ENCODE data around the gene RANBP2.

The RANBP2 gene

GRCh38 chr2:108813732-108814131 is 94.5 kb downstream of the RANBP2 start:
- TF ChIP-seq CREB1 (IDR thresholded peaks at IDR 0.05; ENCODE audit: low read depth) (no peak), EP300 (IDR thresholded peaks at IDR 0.05; ENCODE audit: borderline replicate concordance) (no peak), RAD21 (IDR thresholded peaks at IDR 0.05; ENCODE audit: low read depth) (no peak), FOXM1 (IDR thresholded peaks at IDR 0.05; ENCODE audit: borderline replicate concordance, low read depth) (no peak)

GRCh38 chr2:108820482-108820881 is 101.2 kb downstream of the RANBP2 start:
- TF ChIP-seq ZBTB7A (IDR thresholded peaks at IDR 0.05; ENCODE audit: low read depth) = no peak

GRCh38 chr2:108823286-108823685 is 104.0 kb downstream of the RANBP2 start:
- TF ChIP-seq EP300 (IDR thresholded peaks at IDR 0.05; ENCODE audit: borderline replicate concordance) = no peak
- TF ChIP-seq TAF1 (IDR thresholded peaks at IDR 0.05; ENCODE audit: low read depth) = no peak
- TF ChIP-seq USF1 (IDR thresholded peaks at IDR 0.05) = no peak
- TF ChIP-seq CREB1 (IDR thresholded peaks at IDR 0.05; ENCODE audit: low read depth) = no peak
- no peak for TF ChIP-seq ZBTB7A (IDR thresholded peaks at IDR 0.05; ENCODE audit: low read depth)
- no peak for TF ChIP-seq TEAD4 (IDR thresholded peaks at IDR 0.05)
- TF ChIP-seq CEBPB (IDR thresholded peaks at IDR 0.05) = no peak
- no peak for TF ChIP-seq NFIC (IDR thresholded peaks at IDR 0.05)
- TF ChIP-seq EGR1 (IDR thresholded peaks at IDR 0.05) = no peak
- no peak for TF ChIP-seq MAX (IDR thresholded peaks at IDR 0.05)
- TF ChIP-seq REST (IDR thresholded peaks at IDR 0.05; ENCODE audit: low read depth) = no peak
- TF ChIP-seq RAD21 (IDR thresholded peaks at IDR 0.05; ENCODE audit: low read depth) = no peak
- TF ChIP-seq YY1 (IDR thresholded peaks at IDR 0.05; ENCODE audit: low read depth) = no peak
- TF ChIP-seq TCF12 (IDR thresholded peaks at IDR 0.05; ENCODE audit: low read depth) = no peak
- no peak for TF ChIP-seq FOXM1 (IDR thresholded peaks at IDR 0.05; ENCODE audit: borderline replicate concordance, low read depth)

- no peak for TF ChIP-seq FOXM1 (IDR thresholded peaks at IDR 0.05; ENCODE audit: borderline replicate concordance, low read depth)
- TF ChIP-seq ZBTB7A (IDR thresholded peaks at IDR 0.05; ENCODE audit: low read depth) = no peak
- TF ChIP-seq USF1 (IDR thresholded peaks at IDR 0.05) = no peak
- no peak for TF ChIP-seq MAX (IDR thresholded peaks at IDR 0.05)
- TF ChIP-seq RAD21 (IDR thresholded peaks at IDR 0.05; ENCODE audit: low read depth) = no peak
- no peak for TF ChIP-seq TEAD4 (IDR thresholded peaks at IDR 0.05)
- no peak for TF ChIP-seq NFIC (IDR thresholded peaks at IDR 0.05)
- no peak for TF ChIP-seq TCF12 (IDR thresholded peaks at IDR 0.05; ENCODE audit: low read depth)
- TF ChIP-seq TAF1 (IDR thresholded peaks at IDR 0.05; ENCODE audit: low read depth) = no peak
- TF ChIP-seq EP300 (IDR thresholded peaks at IDR 0.05; ENCODE audit: borderline replicate concordance) = no peak
- no peak for TF ChIP-seq YY1 (IDR thresholded peaks at IDR 0.05; ENCODE audit: low read depth)
- TF ChIP-seq REST (IDR thresholded peaks at IDR 0.05; ENCODE audit: low read depth) = no peak
These were observed 105.2 kb downstream of the RANBP2 start for GRCh38 chr2:108824316-108825070.

GRCh38 chr2:108825254-108825653 is 106.0 kb downstream of the RANBP2 start:
- TF ChIP-seq EGR1 (IDR thresholded peaks at IDR 0.05) (no peak), CREB1 (IDR thresholded peaks at IDR 0.05; ENCODE audit: low read depth) (no peak), TCF12 (IDR thresholded peaks at IDR 0.05; ENCODE audit: low read depth) (no peak), EP300 (IDR thresholded peaks at IDR 0.05; ENCODE audit: borderline replicate concordance) (no peak), NFIC (IDR thresholded peaks at IDR 0.05) (no peak), REST (IDR thresholded peaks at IDR 0.05; ENCODE audit: low read depth) (no peak), CEBPB (IDR thresholded peaks at IDR 0.05) (no peak), MAX (IDR thresholded peaks at IDR 0.05) (no peak), FOXM1 (IDR thresholded peaks at IDR 0.05; ENCODE audit: borderline replicate concordance, low read depth) (no peak), YY1 (IDR thresholded peaks at IDR 0.05; ENCODE audit: low read depth) (no peak), RAD21 (IDR thresholded peaks at IDR 0.05; ENCODE audit: low read depth) (no peak), ZBTB7A (IDR thresholded peaks at IDR 0.05; ENCODE audit: low read depth) (no peak), TEAD4 (IDR thresholded peaks at IDR 0.05) (no peak), USF1 (IDR thresholded peaks at IDR 0.05) (no peak)

Data from Ishikawa (cell line).